GM12864 (cell line): ENCODE measurements around the gene WNT11.
"Not testable (repeated sequence)": the region's sequence is repeated elsewhere in the genome, so short reads cannot be mapped to it uniquely, and the experiment has no call there.

ENCODE experiments used
- DNase-seq: peaks from one replicate; pipeline ENCODE4 v3.0.0-alpha.2; 2011; ENCODE audit warnings: low read depth
- H3K4me3 ChIP-seq: 2 replicates; pipeline ENCODE4 v1.5.1; 2011; ENCODE audit warnings: mild to moderate bottlenecking, low read depth, low read length, control low read depth
- CTCF ChIP-seq: IDR thresholded peaks from 2 replicates; pipeline ENCODE4 v1.5.1; 2011; ENCODE audit warnings: low read depth, mild to moderate bottlenecking, moderate library complexity, low read length, control low read depth, inconsistent platforms; ENCODE audit errors: missing control alignments

Gene WNT11

DNA sequence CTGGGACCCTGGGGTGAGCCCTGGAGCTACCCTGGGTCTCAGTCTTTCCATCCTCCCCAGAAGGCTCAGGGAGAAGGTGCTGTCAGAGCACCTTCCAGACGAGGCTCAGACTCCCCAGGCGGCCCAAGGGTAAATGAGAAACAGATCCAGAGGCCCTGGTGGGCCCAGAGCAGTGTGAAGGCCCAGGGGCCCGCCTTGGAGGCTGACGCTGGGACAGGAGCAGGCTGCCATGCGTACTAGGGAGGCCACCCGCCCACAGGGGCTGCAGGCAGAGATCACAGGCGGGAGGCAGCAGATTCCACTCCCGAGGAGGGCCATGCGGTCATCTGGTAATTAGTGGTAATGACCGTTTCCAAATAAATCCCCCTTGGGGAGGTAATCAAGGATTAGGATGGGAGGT is 5.2 kb downstream of the WNT11 start:
- no peak for TF ChIP-seq CTCF
- H3K4me3 ChIP-seq, result no peak overlapping the region
- no peak for DNase-seq

GRCh38 chr11:76200006-76200940 is 6.0 kb downstream of the WNT11 start:
- no peak for TF ChIP-seq CTCF
- DNase-seq, result no peak
- H3K4me3 ChIP-seq, result no peak overlapping the region

GRCh38 chr11:76198691-76199090 is 7.6 kb downstream of the WNT11 start:
- H3K4me3 ChIP-seq, DNase-seq: not testable (repeated sequence)

DNA sequence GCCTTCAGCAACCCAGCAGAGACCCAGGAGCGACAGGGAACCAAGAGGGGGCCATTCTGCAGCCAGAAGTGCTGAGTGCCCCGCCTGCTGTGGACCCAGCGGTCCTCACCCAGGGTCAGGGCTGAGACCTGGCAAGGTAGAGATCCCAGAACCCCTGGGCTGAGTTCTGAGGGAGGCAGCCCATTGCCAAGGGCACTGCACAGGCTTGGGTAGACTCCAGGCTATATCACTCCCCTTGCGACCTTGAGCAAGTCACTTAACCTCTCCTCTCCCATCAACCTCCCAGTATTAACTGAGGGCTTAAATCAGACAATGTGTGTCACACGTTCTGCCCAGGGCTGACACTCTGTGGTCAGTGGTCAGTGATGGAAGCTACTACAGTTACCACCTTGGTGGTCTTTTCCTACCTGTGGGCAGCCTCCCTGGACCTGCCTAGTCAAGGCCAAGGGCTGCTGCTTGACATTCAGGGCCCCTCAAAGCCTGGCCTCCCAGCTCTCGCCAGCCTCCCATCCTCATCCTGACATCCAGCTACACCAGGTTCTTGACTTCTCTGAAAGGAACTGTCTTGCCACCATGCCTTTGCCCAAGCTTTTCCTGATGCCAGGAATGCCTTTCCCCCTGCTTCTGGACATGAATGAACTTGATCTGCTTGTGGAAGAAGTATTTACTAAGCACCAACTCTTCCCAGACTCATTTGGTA is 8.2 kb downstream of the WNT11 start:
- no peak for TF ChIP-seq CTCF
- no peak for DNase-seq
- no peak overlapping the region for H3K4me3 ChIP-seq

GRCh38 chr11:76197332-76197731 is 9.0 kb downstream of the WNT11 start:
- no peak for TF ChIP-seq CTCF
- DNase-seq, result no peak
- H3K4me3 ChIP-seq, result no peak overlapping the region

GRCh38 chr11:76196849-76197248 is 9.5 kb downstream of the WNT11 start:
- TF ChIP-seq CTCF, result no peak
- DNase-seq, result no peak
- no peak overlapping the region for H3K4me3 ChIP-seq

DNA sequence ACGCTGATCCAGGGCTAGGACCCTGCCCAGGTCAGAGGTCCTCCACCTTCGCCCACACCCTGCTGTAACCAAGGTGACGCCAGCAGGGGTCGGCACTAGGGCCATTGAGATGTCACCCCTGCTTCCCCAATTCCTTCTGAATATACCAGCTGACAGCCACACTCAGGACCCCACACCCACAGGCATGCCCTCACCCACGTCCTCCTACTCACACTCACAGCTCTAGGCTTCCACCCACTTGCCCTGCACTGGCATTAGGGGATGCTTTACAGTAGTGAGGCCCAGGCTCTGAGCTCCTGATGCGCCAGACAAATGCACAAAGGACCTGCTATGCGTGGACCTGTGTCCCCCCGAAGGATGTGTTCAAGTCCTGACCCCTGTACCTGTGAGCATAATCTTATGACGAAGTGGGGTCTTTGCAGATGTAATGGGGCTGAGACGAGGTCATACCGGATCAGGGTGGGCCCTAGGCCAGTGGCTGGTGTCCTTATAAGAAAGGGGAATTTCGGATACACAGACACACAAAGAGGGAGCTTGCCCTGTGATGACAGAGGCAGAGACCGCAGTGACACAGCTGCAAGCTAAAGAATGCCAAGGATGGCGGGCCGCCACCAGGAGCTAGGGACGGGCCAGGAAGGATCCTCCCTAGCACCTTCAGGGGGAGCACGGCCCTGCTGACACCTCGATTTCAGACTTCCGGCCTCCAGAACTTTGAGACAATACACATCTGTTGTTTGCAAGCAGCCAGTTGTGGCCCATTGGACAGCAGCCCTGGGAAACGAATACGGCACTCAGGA is 11.2 kb downstream of the WNT11 start:
- no peak overlapping the region for H3K4me3 ChIP-seq
- no peak for TF ChIP-seq CTCF
- DNase-seq, result no peak
